ENCODE measurements around the gene ASXL2.

Gene ASXL2

GRCh38 chr2:25844089-25844488 lies 34.2 kb downstream of the ASXL2 start:
- DNase-seq (ENCODE audit: extremely low spot score) = no peak
- ChIA-PET CTCF (interaction anchor here (0.7 to 2.2 kb wide), 3 partner anchors 10 to 236 kb away, joined by 3 to 7 read pairs (median 4); no protein-coding TSS in a partner anchor), POLR2A (no interaction called here)
- no peak for TF ChIP-seq CTCF (IDR thresholded peaks at IDR 0.05; ENCODE audit: control extremely low read depth, extremely low read depth, low read depth, missing control alignments)

- ChIA-PET CTCF (interaction anchor here (1.4 to 3.9 kb wide), 3 partner anchors 10 to 305 kb away, joined by 3 to 42 read pairs (median 4); no protein-coding TSS in a partner anchor), POLR2A (no interaction called here)
- DNase-seq (ENCODE audit: extremely low spot score) = no peak
- no peak for TF ChIP-seq CTCF (IDR thresholded peaks at IDR 0.05; ENCODE audit: control extremely low read depth, extremely low read depth, low read depth, missing control alignments)
These were observed 36.1 kb downstream of the ASXL2 start for GRCh38 chr2:25842155-25842554.

GRCh38 chr2:25838152-25838756 lies 40.0 kb downstream of the ASXL2 start:
- CTCF ChIA-PET = interaction anchor here (0.9 to 4.4 kb wide), 6 partner anchors 8 to 112 kb away, joined by 3 to 48 read pairs (median 4); no protein-coding TSS in a partner anchor
- DNase-seq (ENCODE audit: extremely low spot score) = no peak
- POLR2A ChIA-PET = no interaction called here
- no peak for TF ChIP-seq CTCF (IDR thresholded peaks at IDR 0.05; ENCODE audit: control extremely low read depth, extremely low read depth, low read depth, missing control alignments)

- no peak for DNase-seq (ENCODE audit: extremely low spot score)
- no peak for TF ChIP-seq CTCF (IDR thresholded peaks at IDR 0.05; ENCODE audit: control extremely low read depth, extremely low read depth, low read depth, missing control alignments)
- POLR2A ChIA-PET = no interaction called here
- CTCF ChIA-PET = interaction anchor here (1.2 to 4.4 kb wide), 3 partner anchors 9 to 35 kb away, joined by 3 to 48 read pairs (median 9); no protein-coding TSS in a partner anchor
These were observed 42.4 kb downstream of the ASXL2 start for GRCh38 chr2:25835906-25836305.

GRCh38 chr2:25833566-25833965 lies 44.7 kb downstream of the ASXL2 start:
- ChIA-PET CTCF (interaction anchor here (1.2 to 1.9 kb wide), 2 partner anchors 11 to 19 kb away, joined by 3 to 13 read pairs; no protein-coding TSS in a partner anchor), POLR2A (no interaction called here)
- no peak for TF ChIP-seq CTCF (IDR thresholded peaks at IDR 0.05; ENCODE audit: control extremely low read depth, extremely low read depth, low read depth, missing control alignments)
- DNase-seq (ENCODE audit: extremely low spot score) = no peak

- ChIA-PET CTCF (interaction anchor here (1.9 kb wide), 1 partner anchor 19 kb away, joined by 13 read pairs; no protein-coding TSS in a partner anchor), POLR2A (no interaction called here)
- no peak for TF ChIP-seq CTCF (IDR thresholded peaks at IDR 0.05; ENCODE audit: control extremely low read depth, extremely low read depth, low read depth, missing control alignments)
- no peak for DNase-seq (ENCODE audit: extremely low spot score)
These were observed 45.4 kb downstream of the ASXL2 start for GRCh38 chr2:25832897-25833296.

Measured in GM10248 (cell line).